ENCODE data around the gene IFT122.

The IFT122 gene

GRCh38 chr3:129559565-129560079 is 119.6 kb downstream of the IFT122 start:
- DNase-seq, result no peak

GRCh38 chr3:129560269-129560787 is 120.3 kb downstream of the IFT122 start:
- DNase-seq, result no peak

DNA sequence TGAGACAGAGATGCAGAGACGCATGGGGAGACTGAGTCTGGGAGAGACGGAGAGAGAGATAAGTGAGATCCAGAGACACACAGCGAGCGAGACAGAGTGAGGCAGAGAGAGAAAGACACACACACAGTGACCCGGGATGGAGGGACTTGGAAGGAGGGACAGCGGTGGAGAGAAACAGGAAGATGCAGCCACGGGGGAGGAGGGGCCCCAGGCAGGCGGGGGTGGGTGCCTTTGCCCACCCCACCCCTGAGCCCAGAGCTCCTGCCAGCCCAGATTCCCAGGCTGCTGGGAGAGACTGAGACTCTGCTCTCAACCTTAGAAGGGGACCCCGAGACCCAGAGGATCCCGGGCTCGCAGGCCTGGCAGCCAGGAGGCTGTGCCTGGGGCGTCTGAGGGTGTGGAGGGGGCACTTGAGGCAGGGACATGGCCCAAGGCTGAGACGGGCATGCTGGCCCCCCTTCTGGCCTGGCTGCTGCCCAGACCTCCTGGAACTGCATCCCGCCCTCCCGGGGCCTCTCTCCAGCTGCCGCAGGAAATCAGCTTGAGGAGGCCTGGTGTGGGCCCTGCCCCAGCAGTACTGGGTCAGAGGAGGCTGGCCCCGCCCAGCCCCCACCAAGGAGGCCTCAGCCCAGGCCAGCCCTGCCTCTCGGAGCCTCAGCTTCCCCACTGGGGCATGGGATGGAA is 121.0 kb downstream of the IFT122 start:
- no peak for DNase-seq

GRCh38 chr3:129561619-129562248 is 121.7 kb downstream of the IFT122 start:
- DNase-seq, result no peak

GRCh38 chr3:129562803-129563202 is 122.8 kb downstream of the IFT122 start:
- no peak for DNase-seq

GRCh38 chr3:129563332-129563731 is 123.3 kb downstream of the IFT122 start:
- no peak for DNase-seq

DNA sequence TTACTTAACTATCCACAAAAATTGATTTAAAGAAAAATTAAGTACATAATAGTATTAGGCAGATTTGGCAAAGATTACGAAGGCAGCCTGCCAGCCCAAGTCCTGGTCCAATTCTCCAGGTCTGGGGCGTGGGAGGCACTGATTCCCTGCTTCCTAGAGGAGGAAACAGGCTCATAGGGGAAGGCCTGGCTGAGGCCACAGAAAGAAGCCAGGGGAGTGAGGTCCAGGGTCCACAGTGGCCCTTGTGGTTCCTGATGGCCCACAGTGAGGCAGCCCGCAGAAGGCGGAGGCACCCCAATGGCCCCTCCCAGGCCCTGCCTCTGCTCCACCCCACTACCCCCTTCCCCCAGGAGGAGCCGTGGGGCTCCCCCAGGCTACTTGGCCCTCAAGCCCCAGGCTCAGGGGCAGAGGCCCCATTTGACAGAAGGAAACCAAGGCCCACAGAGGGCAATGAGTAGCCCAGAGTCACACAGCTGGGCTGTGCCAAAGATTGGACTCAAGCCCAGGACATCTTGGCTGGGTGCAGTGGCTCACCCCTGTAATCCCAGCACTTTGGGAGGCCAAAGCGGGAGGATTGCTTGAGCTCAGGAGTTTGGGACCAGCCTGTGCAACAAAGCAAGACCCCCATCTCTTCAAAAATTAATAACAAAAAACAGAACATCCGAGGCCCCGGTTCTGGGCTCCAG is 124.0 kb downstream of the IFT122 start:
- no peak for DNase-seq

DNA sequence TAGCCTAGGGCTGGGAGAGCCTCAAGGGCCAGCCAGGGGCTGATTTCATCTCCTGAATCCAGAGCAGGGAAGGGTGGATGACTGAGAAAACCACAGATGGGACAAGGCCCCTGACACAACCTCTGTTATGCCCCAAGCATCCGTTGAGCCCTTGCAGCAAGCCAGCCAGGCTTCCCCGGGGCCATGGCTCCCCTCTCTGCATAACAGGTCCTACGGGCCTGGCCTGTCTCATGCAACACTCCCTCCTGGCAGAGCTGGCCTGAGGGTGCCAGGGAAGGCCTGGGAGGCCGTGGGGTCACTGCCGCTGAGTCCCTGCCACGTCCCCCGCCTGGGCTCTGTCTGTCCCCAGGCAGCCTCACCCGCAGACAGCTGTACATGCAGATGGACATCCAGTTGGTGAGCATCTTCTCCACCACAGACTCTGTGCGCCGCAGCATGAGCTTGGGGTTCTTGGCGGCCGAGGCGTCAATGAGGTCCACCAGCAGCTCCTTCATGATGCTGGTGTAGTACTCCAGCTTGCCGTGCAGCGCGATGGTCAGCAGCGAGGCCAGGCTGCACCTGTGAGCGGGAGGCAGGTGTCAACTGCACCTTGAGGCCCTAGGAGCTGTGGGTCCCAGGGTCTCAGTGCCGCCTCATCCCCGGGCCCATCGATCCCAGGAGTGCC is 125.1 kb downstream of the IFT122 start:
- DNase-seq, result no peak

GRCh38 chr3:129565902-129566301 is 125.9 kb downstream of the IFT122 start:
- no peak for DNase-seq

GRCh38 chr3:129567176-129567705 is 127.2 kb downstream of the IFT122 start:
- DNase-seq, result no peak

DNA sequence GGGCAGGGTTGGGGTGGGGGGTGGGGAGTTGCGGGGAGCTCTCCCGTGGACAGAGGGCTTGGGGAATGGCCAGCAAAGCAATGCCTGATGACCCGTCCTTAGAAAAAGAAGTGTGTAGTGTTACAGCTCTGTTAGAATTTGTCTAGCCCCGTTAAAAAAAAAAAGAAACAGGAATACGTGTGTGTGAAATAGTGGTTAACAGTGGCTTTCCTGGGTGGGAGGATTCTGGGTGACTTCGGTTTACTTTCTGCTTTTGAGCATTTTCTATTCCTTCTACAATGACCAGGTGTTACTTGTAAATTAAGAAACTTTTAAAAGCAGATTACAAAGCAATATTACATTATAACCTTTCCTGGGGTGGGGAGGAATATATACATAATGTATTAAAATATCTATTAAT is 127.9 kb downstream of the IFT122 start:
- DNase-seq, result no peak

DNA sequence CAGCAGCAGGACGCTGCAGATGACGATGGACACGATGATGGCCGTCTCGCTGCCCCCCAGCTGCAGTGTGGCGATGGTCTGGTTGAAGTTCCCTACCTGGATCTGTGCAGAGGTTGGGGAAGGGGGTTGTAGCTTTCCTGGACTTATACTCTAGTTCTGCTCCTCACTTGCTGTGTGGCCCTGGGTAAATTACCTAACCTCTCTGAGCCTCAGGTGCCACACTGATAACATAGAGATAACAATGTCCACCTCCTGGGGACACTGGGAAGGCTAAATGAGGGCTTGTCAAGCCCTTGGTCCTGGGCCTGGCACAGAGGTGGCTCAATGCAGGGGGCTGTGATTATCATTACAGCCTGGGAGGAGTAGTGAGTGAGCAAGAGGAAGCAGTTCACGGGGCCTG is 129.8 kb downstream of the IFT122 start:
- no peak for DNase-seq
